ENCODE results near the gene DNAL1.

- no peak for TF ChIP-seq EZH2 (IDR thresholded peaks at IDR 0.05; ENCODE audit: insufficient read depth, poor library complexity, severe bottlenecking)
- TF ChIP-seq EZH2phosphoT487 (IDR thresholded peaks at IDR 0.05; ENCODE audit: insufficient read depth, low read depth), result no peak
Observed at GRCh38 chr14:73731111-73731510, 86.3 kb downstream of the DNAL1 start.
